SK-N-SH treated with all-trans-retinoic acid at 6 μM for 48 hours (cell line): Measurements from ENCODE around the gene CDKN2C.

Experiments used
- ARNTL ChIP-seq: fragments of 450-650 bp; formaldehyde crosslinking; IDR thresholded peaks from 2 replicates; pipeline ENCODE4 v1.5.0; 2020; ENCODE audit warnings: low read depth, mild to moderate bottlenecking, moderate library complexity, borderline replicate concordance
- ZFP30 ChIP-seq: fragments of 450-650 bp; formaldehyde crosslinking; IDR thresholded peaks from 2 replicates; pipeline ENCODE4 v1.5.0; 2022; ENCODE audit warnings: mild to moderate bottlenecking, moderate library complexity
- TF ChIP-seq, protein P1 (sequence below): fragments of 250-450 bp; sonication (Bioruptor Pico); IDR thresholded peaks from 2 replicates; pipeline ENCODE4 v1.5.1; 2021; ENCODE audit warnings: mild to moderate bottlenecking, moderate library complexity

DNA sequence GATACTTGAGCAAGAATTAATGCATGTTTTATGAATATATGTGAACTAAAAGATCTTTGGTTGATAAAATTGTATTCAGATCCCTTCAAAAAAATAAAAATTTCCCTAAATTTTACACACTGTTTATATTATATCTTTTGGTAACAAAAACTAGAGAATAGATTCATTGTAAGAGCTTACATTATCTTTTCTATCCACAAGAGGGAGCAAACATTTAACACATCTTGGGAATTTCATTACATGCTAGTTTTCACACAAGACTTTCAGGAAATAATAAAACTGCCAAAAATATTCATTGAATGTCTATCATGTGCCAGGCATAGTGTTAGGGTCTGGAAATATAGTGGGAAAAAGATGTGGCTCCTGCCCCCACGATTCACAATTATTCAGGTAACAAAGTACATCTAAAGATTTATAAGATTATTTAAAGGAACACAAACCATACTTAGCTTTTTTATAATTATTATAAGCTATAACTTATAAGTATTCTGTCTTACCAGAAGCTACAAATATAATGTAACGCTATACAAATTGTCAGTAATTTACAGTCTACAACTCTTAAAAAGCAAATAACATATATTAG, 40.6 kb upstream of the CDKN2C start:
- TF ChIP-seq ARNTL (no peak), ZFP30 (CRISPR knock-in tag) (no peak)
- TF ChIP-seq, protein P1, sequence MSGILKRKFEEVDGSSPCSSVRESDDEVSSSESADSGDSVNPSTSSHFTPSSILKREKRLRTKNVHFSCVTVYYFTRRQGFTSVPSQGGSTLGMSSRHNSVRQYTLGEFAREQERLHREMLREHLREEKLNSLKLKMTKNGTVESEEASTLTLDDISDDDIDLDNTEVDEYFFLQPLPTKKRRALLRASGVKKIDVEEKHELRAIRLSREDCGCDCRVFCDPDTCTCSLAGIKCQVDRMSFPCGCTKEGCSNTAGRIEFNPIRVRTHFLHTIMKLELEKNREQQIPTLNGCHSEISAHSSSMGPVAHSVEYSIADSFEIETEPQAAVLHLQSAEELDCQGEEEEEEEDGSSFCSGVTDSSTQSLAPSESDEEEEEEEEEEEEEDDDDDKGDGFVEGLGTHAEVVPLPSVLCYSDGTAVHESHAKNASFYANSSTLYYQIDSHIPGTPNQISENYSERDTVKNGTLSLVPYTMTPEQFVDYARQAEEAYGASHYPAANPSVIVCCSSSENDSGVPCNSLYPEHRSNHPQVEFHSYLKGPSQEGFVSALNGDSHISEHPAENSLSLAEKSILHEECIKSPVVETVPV (CRISPR knock-in tag), result no peak
